Neural cell (in vitro differentiated cells): ENCODE data around the gene MIGA2.

ENCODE experiments used
- CTCF ChIP-seq: fragments of 450-650 bp; IDR thresholded peaks from 2 replicates; pipeline ENCODE4 v1.5.1; 2014; ENCODE audit warnings: antibody characterized with exemption, mild to moderate bottlenecking, moderate library complexity; ENCODE audit not compliant: poor library complexity, severe bottlenecking
- EP300 ChIP-seq: fragments of 450-650 bp; conservative IDR thresholded peaks from 2 replicates; pipeline ENCODE4 v1.6.1; 2014; ENCODE audit warnings: antibody characterized with exemption, mild to moderate bottlenecking, moderate library complexity; ENCODE audit not compliant: poor library complexity, severe bottlenecking
- EZH2 ChIP-seq: fragments of 200-600, 300-800 bp; shearing (Covaris generic), sonication (generic); IDR thresholded peaks from 2 replicates; pipeline ENCODE4 v1.6.1; 2014; ENCODE audit warnings: antibody characterized with exemption, low read length, borderline replicate concordance, mild to moderate bottlenecking; ENCODE audit not compliant: insufficient read depth, poor library complexity, severe bottlenecking
- POLR2AphosphoS5 ChIP-seq: IDR thresholded peaks from 2 replicates; pipeline ENCODE4 v1.6.1; 2012
- RAD21 ChIP-seq: fragments of 450-650 bp; conservative IDR thresholded peaks from 2 replicates; pipeline ENCODE4 v1.6.1; 2014; ENCODE audit warnings: antibody characterized with exemption, mild to moderate bottlenecking, moderate library complexity
- REST ChIP-seq: IDR thresholded peaks from 2 replicates; pipeline ENCODE4 v1.6.1; 2012; ENCODE audit warnings: borderline replicate concordance
- SMC3 ChIP-seq: fragments of 450-650 bp; conservative IDR thresholded peaks from 2 replicates; pipeline ENCODE4 v1.6.1; 2014; ENCODE audit warnings: antibody characterized with exemption, mild to moderate bottlenecking, moderate library complexity; ENCODE audit not compliant: poor library complexity
- TAF1 ChIP-seq: IDR thresholded peaks from 2 replicates; pipeline ENCODE4 v1.6.1; 2012; ENCODE audit warnings: low read depth

- TF ChIP-seq CTCF (no peak), REST (no peak), TAF1 (no peak), EP300 (no peak), EZH2 (no peak), POLR2AphosphoS5 (peak; percentile 0), SMC3 (no peak), RAD21 (no peak)
Measured at GRCh38 chr9:129008986-129009583, 27.3 kb upstream of the MIGA2 start.
